Colonic mucosa (tissue), 4 donors: ENCODE measurements around the gene SELENOH. TPM values are rescaled to one million over a fixed set of nuclear protein-coding genes. Genes with fewer than 3 reads are reported as not detected.

ENCODE experiments used
- DNase-seq: peaks from one replicate; pipeline ENCODE4 v3.0.0-alpha.2; 2020
- H3K27ac ChIP-seq: fragments of 200-600 bp; one replicate; pipeline ENCODE4 v1.8.0; 2021
- H3K27me3 ChIP-seq: fragments of 200-600 bp; one replicate; pipeline ENCODE4 v1.8.0; 2021
- H3K36me3 ChIP-seq: fragments of 200-600 bp; one replicate; pipeline ENCODE4 v1.8.0; 2021
- H3K4me1 ChIP-seq: fragments of 200-600 bp; one replicate; pipeline ENCODE4 v1.8.0; 2021; ENCODE audit warnings: mild to moderate bottlenecking
- H3K4me3 ChIP-seq: fragments of 200-600 bp; one replicate; pipeline ENCODE4 v1.8.0; 2021
- H3K9ac ChIP-seq, 2 donors: one replicate each; pipeline ENCODE4 v1.7.0; 2013; ENCODE audit warnings: control low read depth in 2 of 2, low read depth in 2 of 2, low read length in 2 of 2
- H3K9me3 ChIP-seq: fragments of 200-600 bp; one replicate; pipeline ENCODE4 v1.8.0; 2021
- intact Hi-C: fragments of 100-400 bp; cut with DNase I; formaldehyde crosslinking; loops from one replicate; pipeline ENCODE4 v1.14.1; 2022
- total RNA-seq, 2 donors: library from RNA; stranded (reverse); fragmentation: NEBNext Ultra II Directional in 1 of 2; extraction: Animal tissue kit (Norgen Biotek cat#: 25700) in 1 of 2; gene quantifications; one replicate each; pipeline ENCODE4 v1.2.1, GENCODE V29; 2021
- TF ChIP-seq, protein P1 (sequence below): fragments of 200-600 bp; IDR thresholded peaks from one replicate; pipeline ENCODE4 v1.8.0; 2022; ENCODE audit warnings: antibody characterized with exemption, mild to moderate bottlenecking
- donor health status: healthy.
- donor health status: DM: no; HTN: no; CAD: no.
- donor health status: DM: no; HTN: no; CAD: no.

Gene SELENOH
- total RNA-seq, 2 donors from 2014 or later = 86.9 to 140 TPM

DNA sequence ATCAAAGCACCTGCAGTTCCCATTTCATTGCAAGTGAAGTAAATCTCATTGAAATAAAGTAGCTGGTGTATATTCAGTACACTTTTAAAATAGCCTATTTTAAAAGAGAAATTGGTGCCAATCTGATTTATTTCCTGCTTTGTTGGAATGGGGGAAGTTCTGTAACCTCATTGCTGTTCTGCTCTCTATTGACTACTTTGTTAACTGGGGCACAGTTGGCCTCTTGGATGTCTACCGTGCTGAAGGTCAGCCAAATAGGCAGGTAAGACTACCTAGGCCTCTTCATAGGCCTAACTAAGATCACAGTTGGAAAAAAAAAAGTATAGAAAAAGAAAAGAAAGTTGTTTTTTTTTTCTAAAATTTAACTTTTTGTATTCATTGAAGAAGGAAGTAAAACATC is 29.5 kb downstream of the SELENOH start:
- no peak overlapping the region for H3K27ac ChIP-seq
- no peak for DNase-seq
- H3K27me3 ChIP-seq = no peaks in the 10 kb centered on the region
- no peak overlapping the region for H3K9ac ChIP-seq
- no peaks in the 10 kb centered on the region for H3K9me3 ChIP-seq
- no peak overlapping the region for H3K4me3 ChIP-seq
- intact Hi-C loops = no loop called here
- no peaks in the 10 kb centered on the region for H3K36me3 ChIP-seq
- H3K4me1 ChIP-seq = peaks cover 20% of the 10 kb centered on the region
- TF ChIP-seq, protein P1, sequence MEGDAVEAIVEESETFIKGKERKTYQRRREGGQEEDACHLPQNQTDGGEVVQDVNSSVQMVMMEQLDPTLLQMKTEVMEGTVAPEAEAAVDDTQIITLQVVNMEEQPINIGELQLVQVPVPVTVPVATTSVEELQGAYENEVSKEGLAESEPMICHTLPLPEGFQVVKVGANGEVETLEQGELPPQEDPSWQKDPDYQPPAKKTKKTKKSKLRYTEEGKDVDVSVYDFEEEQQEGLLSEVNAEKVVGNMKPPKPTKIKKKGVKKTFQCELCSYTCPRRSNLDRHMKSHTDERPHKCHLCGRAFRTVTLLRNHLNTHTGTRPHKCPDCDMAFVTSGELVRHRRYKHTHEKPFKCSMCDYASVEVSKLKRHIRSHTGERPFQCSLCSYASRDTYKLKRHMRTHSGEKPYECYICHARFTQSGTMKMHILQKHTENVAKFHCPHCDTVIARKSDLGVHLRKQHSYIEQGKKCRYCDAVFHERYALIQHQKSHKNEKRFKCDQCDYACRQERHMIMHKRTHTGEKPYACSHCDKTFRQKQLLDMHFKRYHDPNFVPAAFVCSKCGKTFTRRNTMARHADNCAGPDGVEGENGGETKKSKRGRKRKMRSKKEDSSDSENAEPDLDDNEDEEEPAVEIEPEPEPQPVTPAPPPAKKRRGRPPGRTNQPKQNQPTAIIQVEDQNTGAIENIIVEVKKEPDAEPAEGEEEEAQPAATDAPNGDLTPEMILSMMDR = no peak

DNA sequence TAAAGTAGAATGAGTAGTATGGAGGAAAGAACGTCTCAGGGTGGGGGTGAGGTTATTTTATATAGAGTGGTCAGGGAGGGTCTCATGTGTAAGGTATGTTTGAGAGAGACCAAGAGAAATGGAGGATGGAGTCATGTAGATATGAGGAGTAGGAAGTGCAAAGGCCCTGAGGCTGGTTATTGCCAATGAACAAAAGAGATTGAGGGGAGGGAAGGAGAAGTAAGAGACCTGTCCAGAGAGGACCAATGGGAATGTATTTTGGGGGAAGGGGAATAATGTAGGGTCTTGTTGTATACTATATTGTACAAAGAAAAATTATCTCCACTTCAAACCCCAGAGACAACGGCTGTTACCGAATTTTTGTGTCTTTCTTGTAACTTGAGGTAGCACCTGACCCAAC is 30.1 kb downstream of the SELENOH start:
- no peak overlapping the region for H3K27ac ChIP-seq

DNA sequence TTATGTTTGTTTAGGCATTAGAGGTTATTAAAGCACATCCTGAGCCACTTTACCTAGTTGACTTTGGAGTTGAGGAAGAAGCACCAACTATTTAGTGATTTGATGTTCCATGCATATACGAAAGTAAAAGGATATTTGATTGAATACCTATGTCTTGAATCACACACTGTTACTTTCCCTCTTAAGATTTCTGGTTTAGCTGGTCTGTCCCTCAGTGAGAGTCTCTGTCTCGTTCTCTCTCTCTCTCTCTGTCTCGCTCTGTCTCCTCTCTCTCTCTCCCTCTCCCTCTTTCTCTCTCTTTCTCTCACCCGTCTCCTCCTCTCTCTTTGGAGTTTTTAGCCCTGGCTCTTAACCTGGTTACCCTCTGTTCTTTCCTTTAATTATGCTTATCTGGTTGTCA is 31.3 kb downstream of the SELENOH start:
- no peak for DNase-seq
- Histone ChIP-seq H3K4me3 (no peak overlapping the region), H3K36me3 (no peaks in the 10 kb centered on the region), H3K9me3 (no peaks in the 10 kb centered on the region), H3K27ac (peak overlapping the region; percentile 3), H3K4me1 (peaks cover 25% of the 10 kb centered on the region), H3K27me3 (no peaks in the 10 kb centered on the region), H3K9ac (no peak overlapping the region)
- intact Hi-C loops = no loop called here
- TF ChIP-seq, protein P1 = no peak

More for the DNA sequence above, 30.1 kb downstream of the SELENOH start:
- intact Hi-C loops = no loop called here
- no peak overlapping the region for H3K9ac ChIP-seq
- H3K36me3 ChIP-seq = no peaks in the 10 kb centered on the region
- no peak overlapping the region for H3K4me3 ChIP-seq
- DNase-seq = no peak
- no peaks in the 10 kb centered on the region for H3K27me3 ChIP-seq
- no peaks in the 10 kb centered on the region for H3K9me3 ChIP-seq
- TF ChIP-seq, protein P1 = no peak
- peaks cover 15% of the 10 kb centered on the region for H3K4me1 ChIP-seq

DNA sequence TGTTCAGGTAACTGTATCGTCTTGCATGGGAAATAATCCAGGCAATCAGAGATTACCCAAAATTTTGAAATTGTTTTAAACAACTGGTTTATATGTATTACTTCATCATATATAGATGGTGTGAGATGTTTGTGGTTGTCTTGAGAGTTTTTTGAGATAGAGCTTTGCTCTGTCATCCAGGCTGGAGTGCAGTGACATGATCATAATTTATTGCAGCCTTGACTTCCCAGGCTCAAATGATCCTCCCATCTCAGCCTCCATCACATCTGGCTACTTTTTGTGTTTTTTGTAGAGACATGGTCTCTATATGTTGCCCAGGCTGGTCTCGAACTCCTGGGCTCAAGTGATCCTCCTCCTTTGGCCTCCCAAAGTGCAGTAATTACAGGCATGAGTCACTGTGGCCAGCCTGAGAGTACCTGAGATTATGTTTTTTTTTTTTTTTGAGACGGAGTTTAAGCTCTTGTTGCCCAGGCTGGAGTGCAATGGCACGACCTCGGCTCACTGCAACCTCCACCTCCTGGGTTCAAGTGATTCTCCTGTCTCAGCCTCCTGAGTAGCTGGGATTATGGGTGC is 31.8 kb downstream of the SELENOH start:
- no peaks in the 10 kb centered on the region for H3K9me3 ChIP-seq
- DNase-seq = no peak
- no peaks in the 10 kb centered on the region for H3K27me3 ChIP-seq
- no peak overlapping the region for H3K27ac ChIP-seq
- peaks cover 29% of the 10 kb centered on the region for H3K4me1 ChIP-seq
- H3K36me3 ChIP-seq = no peaks in the 10 kb centered on the region
- no peak overlapping the region for H3K9ac ChIP-seq
- intact Hi-C loops = no loop called here
- no peak overlapping the region for H3K4me3 ChIP-seq
- TF ChIP-seq, protein P1 = no peak

DNA sequence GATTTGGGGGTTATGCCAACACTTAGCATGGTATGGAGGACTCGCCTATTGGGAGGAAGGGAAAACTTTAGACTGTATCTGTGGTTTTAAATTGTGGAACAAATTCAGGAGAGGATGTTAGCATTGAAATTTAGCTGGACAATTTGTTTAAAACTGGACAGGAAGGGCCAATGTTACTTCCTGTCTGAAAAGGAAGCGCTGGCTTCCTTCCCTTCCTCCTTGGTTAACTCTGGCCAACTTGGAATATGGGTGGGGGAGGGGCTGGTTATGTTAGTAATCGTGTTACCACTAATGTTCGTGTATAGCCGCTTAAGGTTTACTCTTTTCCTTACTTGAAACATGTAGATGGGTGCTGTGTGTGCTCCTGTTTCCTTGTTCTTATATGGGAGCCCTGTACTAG is 34.2 kb downstream of the SELENOH start:
- intact Hi-C loops = no loop called here
- H3K4me1 ChIP-seq = peaks cover 24% of the 10 kb centered on the region
- H3K27ac ChIP-seq = peak overlapping the region; percentile 86
- no peaks in the 10 kb centered on the region for H3K36me3 ChIP-seq
- TF ChIP-seq, protein P1 = no peak
- peak overlapping the region in 1 of 2 donors; percentile 69 for H3K9ac ChIP-seq
- DNase-seq = no peak
- H3K27me3 ChIP-seq = no peaks in the 10 kb centered on the region
- H3K4me3 ChIP-seq = no peak overlapping the region
- H3K9me3 ChIP-seq = no peaks in the 10 kb centered on the region
